GM12891 (cell line): Measurements from ENCODE around the gene MILR1.

Experiments used
- PAX5 ChIP-seq: IDR thresholded peaks from 2 replicates; pipeline ENCODE4 v1.6.1; 2011; ENCODE audit warnings: low read length, moderate library complexity, mild to moderate bottlenecking; ENCODE audit not compliant: insufficient read depth, severe bottlenecking
- POLR2A ChIP-seq: IDR thresholded peaks from 2 replicates; pipeline ENCODE4 v1.6.1; 2011; ENCODE audit warnings: low read depth, low read length, control low read depth
- POLR2AphosphoS5 ChIP-seq: IDR thresholded peaks from 2 replicates; pipeline ENCODE4 v1.6.1; 2011; ENCODE audit warnings: low read depth, low read length, control low read depth
- SPI1 ChIP-seq: IDR thresholded peaks from 2 replicates; pipeline ENCODE4 v1.6.1; 2011; ENCODE audit warnings: low read depth, low read length, control low read depth
- TAF1 ChIP-seq: IDR thresholded peaks from 2 replicates; pipeline ENCODE4 v1.6.1; 2011; ENCODE audit warnings: low read depth, low read length, control low read depth

DNA sequence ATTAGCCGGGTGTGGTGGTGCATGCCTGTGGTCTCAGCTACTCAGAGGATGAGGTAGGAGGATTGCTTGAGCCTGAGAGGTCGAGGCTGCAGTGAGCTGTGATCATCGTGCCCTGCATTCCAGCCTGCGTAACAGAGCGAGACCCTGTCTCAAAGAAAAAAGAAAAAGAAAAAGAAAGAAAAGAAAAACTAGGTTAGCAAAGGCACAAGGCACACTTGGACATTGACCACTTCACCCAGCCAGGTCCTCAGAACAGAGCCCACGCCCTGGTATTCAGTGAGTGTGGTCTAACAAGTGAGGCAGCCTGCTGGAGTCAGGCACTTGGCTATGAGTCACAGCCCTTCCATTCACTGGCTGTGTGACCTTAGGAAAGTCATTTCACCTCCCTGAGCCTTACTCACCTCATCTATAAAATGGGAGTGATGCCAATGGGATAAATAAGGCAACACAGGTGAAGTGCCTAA, 10.4 kb downstream of the MILR1 start:
- no peak for TF ChIP-seq POLR2A
- TF ChIP-seq SPI1, result no peak
- TF ChIP-seq PAX5, result no peak
- TF ChIP-seq TAF1, result no peak
- TF ChIP-seq POLR2AphosphoS5, result no peak
